ENCODE measurements around the gene TOX2.

The TOX2 gene

DNA sequence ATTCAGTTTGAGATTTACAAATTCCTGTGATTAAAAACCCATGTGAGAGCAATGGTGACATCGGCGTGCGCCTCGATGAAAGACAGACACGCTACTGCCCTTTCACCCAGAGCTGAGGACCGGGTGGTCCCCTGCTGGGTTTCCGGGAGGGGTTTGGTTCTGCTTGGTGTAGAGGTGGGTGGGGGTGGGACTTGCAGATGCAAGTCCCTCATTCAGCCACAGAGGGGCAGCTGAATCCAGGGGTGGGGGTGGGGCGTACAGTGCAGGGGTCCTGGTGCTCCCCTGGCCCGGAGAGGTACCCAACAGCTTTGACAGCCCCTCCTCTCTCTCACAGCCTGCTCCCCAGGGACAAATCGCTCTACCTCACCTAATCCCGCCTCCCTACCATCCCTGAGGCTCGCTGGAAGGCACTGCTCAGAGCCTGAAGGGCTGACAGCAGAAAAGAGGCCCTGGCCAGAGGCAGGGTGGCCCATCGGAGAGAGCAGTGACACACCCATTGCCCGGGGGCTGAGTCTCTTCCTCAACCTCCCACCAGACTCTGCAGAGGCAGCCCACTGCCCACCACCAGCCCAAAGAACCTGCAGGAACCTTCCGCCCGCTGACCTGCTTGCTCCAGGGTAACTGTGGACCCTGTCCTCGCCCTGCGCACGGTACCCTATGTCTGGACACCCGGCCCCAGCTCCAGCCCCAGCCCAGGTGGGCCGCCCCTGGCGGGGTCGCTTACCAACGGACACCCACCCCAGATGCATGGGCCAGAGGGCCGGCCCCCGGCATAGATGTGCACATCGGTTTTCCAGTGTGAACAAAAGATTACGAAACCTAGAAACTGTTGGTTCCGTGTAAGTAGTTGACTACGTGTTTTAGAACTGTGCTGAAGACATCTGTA lies 153.9 kb downstream of the TOX2 start:
- DNase-seq, result no peak

DNA sequence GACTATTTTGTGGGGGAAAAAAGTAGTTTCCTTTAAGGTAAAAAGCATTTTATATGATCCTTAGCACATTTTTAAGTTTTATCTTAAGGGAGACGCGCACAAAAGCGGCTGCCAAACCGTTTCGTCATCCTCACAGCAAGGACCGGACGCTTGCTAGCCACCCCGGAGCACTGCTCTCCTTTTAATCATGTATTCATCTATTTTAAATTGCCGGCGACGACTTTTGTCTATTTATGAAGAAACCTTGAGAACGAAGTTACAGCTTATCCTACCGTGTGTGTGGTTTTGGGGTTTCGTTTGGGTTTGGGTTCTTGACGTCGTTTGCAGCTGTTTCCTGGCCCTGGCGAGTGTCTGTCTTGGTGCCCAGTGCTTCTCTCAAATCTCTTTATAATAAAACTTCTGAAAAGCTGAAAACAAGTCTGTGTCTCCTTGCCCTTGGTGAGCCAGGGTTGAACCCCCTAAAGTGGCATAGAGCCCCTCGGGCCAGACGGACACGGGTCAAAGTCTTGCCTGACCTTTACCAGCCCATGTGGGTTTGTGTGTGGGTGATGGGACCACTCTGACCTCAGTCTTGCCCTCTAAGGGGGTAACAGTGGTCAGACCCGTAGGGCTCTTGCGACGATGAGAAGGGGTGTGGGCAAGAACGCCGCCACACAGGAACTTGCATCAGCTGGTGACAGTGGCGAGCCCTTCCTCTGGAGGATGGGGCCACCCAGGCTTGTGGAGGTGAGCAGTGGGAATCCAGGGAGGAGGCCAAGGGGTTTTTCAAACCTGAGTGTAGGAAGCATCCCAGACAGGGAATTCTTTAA lies 154.8 kb downstream of the TOX2 start:
- DNase-seq, result no peak

DNA sequence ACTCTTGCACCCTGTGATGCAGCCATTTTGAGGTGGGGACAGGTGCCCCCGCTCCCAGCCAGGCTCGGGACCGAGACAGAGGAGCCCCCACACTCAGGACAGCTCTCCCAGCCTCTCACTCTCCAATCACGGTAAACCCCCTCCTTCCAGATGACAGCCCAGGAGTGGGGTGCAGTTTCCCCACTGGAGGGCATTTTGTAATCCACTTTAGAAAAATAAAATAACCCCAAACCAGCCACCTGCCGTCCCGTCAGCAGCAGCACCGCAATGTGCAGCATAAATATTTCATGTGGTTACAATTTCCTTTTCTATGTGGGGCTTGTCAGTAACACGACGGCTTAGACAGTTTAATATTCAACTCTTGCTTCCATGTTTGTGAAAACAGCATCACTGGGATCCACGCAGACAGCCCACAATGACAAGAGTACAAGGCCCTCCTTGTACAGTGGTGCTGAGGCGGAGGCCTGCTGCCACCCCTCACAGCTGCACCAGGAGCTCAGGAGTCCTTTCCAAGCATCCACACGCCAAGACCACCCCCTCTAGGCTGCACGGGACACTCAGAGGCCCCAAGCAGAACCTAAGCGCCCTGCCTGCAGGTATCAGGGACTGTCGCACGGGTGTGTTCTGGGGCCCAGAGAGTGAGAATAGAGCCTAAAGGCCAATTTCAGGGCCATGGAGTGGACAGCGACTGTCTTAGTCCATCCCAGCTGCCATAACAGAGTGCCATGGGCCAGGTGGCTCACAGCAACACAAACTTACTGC lies 155.7 kb downstream of the TOX2 start:
- DNase-seq, result no peak

DNA sequence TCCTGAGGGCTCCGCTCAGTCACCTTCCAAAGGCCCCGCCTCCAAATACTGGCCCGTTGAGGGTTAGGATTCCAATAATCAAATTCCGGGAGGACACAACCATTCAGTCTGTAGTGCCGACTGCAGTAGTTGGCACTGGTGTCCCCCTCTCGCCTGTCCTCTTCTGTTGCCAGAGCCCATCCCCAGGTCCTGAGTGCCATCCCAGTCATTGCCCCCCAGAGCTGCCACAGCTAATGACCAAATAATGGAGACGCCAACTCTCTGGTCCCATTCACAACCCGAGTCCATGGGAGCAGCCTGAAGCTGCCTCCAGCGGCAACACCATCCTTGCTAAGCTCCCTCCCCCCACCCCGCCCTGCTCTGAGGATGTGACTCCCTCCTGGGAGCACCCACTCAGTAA lies 156.4 kb downstream of the TOX2 start:
- DNase-seq, result no peak

DNA sequence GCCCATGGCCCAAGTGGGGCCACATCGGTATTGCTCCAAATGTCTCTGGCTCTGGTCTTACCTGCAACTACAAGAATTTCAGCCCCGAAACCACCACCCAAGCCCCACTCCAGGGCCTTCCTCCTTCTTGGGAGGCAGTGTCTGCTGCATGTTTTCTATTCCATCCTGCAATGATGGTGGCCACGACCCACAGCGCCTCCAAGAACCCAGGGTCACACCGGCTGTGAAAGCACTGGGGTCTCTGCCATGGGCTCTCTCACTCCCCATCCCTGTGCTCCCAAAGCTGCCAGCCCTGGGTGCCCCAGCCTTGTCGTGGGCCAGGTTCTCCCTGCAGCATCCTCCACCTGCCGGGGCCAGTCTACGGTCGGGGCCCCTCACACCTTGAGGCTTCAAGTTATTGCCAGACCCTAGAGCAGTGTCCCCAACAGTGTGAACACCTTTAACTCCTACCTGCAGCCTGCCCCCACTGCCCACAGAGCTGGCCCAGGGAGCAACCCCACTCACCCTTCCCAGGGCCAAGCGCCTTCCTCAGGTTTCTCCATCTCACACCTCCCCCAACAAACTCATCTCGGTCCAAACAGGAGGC lies 157.0 kb downstream of the TOX2 start:
- DNase-seq, result no peak

DNA sequence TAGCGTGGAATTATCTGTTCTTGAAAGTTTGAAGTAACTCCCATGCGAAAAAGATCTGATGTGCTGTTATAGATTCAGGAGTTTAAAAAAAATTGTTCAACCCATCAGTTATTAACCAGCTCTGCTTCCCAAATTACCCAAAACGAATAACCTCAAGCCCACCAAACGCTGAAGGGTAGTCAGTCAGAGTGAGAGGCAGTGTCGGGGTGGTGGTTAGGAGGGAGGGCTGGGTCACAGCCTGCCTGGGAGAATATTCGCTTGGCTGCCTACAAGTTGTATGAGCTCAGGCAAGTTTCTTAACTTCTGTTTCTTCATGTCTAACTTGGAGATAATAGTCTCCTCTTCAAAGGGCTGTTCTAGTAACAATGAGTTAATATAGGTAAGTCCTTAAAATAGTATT lies 157.7 kb downstream of the TOX2 start:
- no peak for DNase-seq

DNA sequence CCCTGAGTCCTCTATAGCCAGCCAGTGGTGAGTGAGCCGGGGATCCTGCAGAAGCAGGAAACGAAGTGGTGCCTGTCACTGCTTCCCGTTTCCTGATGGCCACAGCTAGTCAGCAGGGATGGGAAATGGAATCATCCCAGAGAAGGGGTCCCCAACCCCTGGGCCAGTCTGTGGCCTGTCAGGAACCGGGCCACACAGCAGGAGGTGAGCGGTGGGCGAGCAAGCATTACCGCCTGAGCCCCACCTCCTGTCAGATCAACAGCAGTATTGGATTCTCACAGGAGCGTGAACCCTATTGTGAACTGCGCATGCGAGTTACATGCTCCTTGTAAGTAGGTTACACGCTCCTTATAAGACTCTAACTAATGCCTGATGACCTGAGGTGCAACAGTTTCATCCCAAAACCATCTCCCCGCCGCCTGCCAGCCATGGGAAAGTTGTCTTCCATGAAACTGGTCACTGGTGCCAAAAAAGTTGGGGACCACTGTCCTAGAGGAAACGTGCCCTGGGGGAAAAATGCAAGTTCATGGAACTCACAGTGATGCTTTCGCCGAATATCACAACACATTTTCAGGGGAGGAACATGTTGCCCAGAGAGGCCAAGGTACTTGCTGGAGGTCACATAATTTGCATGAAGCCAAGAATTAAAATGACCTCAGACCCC lies 158.5 kb downstream of the TOX2 start:
- no peak for DNase-seq

DNA sequence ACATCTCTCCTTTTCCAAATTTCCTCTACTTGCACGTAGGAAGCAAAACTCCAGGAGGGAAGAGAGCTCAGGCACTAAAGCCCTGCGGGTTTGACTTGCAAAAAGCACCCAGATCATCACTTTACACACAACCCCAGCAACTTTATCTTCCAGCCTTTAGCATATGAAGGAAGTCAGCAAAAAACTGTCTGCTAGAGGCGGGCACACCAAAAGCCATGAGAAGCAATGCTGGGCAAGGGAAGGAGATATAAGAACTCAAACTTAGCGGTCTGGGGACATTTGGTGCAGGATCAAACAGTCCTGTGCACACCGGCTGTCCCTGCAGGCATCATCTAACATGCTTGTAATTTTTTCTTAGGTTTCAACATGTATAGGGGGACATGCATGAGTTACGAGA lies 159.0 kb downstream of the TOX2 start:
- no peak for DNase-seq

DNA sequence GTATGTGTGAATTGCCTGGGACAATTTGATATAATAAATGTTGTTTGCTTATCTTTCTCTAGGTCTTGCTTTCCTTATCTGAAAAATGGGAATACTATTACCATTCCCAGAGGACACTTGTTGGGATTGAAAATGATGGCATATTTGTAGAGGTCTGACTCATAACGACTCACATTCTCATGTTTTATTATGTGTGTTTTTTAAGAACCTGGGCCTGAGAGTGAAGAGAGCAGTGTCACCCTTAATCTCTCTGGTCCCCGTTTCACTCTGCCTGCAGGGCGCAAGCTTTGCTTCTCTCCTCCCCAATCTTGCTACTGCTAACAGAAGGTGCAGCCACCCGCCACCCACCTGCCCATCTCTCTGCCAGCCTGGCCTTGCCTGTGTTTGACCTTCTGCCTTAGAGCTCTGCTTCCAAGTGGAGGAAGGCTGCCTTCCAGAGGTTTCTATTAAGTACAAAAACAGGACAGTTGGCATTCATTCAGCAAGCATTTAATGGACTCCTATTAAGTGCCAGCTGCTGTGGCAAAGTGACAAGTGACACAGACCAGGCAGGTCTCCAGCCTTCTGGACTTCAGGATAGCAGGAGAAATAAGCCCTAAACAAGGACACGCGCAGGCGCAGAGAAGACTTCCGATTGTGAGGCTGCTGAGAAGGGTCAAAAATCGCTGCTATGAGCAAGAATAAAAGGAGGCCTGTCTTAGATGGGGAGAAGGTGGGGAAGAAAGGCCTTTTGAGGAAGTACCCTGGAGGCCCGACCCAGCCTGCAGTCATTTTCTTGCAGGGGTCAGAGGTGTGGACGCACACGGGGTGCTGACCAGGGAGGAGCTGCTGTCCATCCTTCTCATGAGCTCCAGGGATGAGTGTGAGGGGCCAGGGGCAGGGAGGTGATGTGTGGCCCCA lies 159.8 kb downstream of the TOX2 start:
- DNase-seq, result peak; percentile 47

DNA sequence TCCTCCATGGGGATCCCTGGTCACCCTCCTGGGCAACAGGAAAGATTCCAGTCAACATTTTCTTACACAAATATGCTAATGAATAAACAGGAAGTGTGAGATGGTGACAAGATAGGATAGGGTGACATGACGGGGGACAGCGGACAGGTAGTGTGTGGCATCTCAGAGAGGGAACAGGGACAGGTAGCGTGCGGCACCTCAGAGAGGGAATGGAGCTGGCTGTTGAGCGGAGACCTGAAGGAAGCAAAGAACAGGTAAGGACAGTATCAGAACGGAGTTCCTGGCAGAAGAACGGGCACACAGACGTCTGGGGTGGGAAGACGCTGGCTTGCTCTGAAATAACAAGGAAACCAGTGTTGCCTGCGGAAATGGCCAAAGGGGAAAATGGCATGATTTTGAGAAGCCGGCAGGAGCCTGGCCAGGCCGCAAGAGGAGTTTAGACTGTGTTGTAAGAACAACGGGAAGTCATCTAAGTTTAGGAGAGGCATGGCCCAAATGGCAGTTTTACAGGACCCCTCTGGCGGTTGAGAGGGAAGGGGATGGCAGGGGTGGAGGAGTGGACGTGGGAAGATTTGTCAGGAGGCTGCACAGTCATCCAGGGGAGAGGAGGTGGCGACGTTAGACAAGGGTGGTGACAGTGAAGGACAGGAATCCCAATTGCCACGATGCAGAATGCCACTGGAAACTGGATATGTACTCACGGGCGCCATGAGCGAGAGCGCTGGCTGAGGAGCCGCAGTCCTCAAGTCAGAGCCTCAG lies 160.7 kb downstream of the TOX2 start:
- DNase-seq, result no peak

DNA sequence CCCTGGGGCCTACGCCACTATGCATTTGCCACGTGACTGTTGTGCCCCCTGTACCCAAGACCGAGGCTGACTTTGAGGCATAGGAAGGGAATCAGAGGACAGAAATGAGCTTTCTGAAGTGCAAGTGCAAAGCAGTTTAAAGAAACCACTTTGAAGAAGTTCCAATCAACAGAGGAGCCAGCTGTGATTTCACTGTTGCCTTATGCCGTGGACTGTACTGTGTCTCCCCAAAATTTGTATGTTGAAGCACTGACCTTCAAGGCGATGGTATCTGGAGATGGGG lies 161.2 kb downstream of the TOX2 start:
- DNase-seq, result no peak

DNA sequence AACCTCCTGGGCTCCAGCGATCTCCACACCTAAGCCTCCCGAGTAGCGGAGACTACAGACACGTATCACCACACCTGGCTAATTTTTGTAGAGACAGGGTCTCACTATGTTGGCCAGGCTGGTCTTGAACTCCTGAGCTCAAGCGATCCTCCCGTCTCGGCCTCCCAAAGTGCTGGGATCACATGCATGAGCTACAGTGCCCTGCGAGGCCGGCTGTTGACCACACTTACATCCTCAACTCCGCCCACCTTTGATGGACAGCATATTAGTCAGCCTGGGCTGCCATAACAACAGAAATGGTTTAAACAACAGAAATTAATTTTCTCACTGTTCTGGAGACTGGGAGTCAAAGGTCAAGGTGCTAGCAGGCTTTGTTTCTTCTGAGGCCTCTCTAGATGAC lies 164.6 kb downstream of the TOX2 start:
- no peak for DNase-seq

DNA sequence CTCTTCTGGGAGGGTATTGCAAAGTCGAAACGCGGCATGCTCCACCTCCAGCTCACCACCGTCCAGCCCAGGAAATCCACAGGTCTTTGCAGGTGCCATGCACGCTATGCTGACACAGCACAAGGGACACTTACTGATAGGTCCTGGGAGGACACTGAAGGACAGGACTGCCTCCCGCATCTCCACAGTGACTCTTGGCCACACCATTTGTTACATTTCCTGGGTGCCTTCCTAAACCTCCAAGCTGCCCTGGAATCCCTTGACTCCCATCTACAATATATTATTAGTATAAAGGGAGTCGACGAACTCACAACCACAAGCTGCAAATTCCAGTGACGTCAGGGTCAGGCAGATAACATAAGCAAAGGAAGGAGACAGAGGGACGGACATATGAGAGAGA lies 165.4 kb downstream of the TOX2 start:
- DNase-seq, result no peak

DNA sequence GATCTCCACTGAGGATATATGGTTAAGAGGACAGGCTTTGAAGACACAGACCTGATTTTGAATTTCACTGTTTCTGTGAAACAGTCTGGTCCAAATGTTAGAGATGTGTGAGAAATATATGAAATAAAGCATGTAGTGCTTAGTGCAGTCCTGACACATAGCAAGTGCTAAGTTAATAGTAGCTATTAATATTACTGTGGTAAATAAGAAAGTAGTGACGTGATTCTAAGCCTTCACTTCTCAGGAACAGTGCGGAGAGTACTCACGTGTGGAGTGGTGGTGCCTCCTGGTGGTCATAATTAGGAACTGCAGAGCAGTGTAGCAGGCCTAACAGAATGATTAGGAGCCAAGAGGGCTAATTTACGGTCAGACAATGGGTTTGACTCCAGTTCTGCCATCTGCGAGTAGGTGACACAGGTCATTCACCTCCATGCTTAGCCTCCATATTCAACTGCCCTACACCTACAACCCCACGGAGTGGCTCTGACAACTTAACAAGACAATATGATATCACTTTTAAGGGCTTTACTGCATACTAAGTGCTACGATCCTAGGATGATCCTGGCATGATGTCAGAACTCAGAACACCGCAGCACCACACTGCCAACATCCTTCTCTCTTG lies 166.1 kb downstream of the TOX2 start:
- no peak for DNase-seq

DNA sequence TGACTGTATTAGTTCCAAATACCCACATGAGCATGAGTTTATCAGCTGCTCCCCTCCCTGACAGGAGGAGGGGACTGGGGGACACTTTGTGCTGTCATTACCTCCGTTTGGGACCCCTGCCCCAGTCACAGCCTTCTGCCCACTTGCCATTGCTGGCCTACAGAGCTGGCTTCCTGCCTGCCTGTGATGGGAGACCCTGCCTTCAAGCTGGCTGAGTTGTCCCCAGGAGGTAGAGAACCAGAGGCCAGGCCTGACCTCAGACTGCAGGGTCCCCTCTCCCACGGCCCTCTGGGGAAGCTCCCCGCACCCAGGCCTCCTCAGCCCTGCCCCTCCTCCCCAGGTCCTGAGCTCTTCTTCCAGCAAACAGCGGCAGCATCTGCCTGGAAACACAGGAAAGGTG lies 166.8 kb downstream of the TOX2 start:
- DNase-seq, result no peak

DNA sequence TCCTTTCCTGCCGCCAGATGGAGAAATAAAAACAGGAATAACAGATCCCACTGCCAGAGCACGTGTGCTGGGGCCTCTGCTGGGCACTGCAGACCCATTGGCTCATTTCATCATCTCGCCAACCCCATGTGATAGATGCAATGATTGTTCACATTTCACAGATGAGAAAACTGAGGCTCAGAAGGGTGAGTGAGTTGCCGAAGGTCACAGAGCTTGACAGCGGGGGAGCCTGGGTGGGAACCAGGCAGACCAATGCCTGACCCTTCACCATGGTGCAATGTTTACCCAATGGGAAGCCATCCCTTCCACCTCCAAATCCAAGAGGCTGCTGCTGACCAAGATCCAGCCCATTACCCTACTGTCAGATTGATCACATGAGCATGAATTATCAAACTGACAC lies 167.2 kb downstream of the TOX2 start:
- no peak for DNase-seq

DNA sequence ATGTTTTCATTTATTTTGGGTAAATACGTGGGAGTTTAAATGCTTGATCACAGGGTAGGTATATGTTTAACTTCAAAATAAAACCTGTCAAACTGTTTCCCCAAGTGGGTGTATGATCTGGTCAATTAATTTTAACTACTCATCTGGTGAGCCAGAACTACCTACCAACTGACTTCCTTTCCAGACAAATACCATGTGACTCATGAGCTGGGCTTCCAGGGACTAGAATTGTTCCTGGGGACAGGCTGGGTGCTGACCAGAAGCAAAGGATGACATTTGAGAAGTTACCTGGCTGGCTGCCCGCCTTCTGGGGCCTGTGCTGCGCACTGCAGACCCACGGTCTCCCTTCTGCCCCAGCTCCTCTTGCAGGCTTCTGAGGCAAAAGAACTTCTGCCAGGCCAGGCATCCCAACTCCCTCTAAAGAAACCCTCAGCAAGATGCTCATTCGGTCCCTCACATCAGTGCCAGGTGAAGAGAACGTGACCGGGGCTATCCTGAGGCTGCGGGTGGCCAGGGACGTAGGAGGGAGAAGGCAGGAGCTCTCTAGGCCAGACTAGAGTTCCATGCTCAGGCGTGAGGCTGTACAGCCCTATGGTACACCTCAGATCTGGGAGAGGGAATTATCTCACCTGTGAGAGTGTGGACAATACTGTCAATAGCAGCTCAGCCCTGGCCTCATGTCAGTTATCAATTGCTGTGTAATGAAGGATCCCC lies 168.7 kb downstream of the TOX2 start:
- no peak for DNase-seq

DNA sequence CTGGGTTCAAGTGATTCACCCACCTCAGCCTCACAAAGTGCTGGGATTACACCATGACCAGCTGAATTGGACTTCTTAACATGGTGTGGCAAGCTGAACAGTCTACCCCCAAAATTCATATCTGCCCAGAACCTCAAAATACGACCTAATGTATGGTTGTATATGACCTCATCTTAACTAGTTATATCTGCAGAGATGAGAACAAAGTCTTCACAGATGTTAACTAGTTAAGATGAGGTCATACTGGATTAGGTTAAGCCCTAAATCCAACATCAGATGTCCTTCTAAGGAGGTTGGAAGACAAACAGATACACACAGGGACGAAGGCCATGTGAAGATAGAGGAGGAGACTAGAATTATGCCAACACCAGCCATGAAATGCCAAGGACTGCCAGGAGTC lies 169.8 kb downstream of the TOX2 start:
- DNase-seq, result no peak

DNA sequence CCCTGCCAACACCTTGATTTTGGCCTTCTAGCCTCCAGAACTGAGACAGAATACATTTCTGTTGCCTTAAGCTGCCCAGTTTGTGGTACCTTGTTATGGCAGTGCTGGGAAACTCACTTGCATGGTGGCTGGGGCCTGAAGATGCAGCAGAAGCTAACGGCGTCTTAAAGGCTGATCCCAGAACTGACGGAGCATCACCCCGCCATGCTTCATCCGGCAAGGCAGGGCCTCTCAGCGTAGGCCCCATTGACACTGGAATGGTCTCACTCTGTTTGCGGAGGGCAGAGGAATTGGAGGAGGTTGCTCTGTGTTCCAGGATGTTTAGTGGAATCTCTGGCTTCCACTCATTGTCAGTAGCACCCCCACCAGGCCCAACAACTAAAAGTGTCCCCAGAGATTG lies 170.2 kb downstream of the TOX2 start:
- no peak for DNase-seq
